Measurements from ENCODE around the gene ZNF581.

DNA sequence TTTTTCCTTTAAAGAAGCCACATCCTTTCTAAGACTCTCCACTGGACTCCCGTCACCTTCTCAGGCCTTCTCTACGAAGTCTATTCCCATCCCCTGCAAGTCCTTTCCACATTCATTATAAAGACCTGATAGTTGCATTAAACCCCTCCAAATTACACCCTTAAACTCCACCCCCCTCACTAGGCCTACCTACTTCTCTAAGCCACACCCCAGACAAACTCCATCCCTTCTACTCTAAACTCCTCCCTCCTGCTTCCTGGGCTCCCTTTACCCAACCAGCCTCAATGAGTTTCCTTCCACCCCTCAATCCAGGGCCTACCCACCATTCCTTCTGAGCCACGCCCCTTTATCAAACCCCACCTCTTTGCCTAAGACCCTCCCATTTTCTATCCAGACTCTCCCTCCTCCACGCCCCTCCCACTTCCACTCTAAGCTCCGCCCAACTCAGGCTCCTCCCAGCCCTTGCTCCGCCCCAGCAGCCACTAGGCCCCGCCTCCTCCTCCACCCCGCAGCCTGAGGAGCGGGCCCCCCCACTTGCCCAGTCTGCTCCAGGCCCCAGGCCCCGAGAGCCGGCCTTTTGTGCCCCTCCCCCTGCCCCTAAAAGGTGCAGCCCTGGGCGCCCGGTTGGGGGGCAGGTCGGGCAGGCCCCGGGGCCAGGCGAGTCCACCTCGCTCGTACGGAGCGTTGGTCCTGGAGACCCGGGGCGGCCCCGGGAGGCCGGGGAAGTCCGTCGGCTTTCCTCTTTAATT is 44.6 kb upstream of the ZNF581 start:
- TF ChIP-seq POLR2AphosphoS5 (IDR thresholded peaks at IDR 0.05; ENCODE audit: borderline replicate concordance, low read depth, low read length) (peak; percentile 40; the same call in 1 of the 2 replicates), EZH2 (IDR thresholded peaks at IDR 0.05) (no peak), FOXP2 (optimal IDR thresholded peaks at IDR 0.05; ENCODE audit: control extremely low read depth, extremely low read length, insufficient read depth) (no peak)

Measured in SK-N-MC (cell line).